Upper lobe of left lung (tissue), 4 donors: ENCODE results near the gene TST.

Source experiments
- CTCF ChIP-seq, 6 experiments: fragments of 450-650 bp in 4 of 6; fragments of 200-600 bp in 2 of 6; sonication (generic) in 2 of 6; IDR thresholded peaks; one replicate each; pipeline ENCODE4 v1.5.1; 2016 to 2019; ENCODE audit warnings: antibody characterized with exemption in 6 of 6
- EP300 ChIP-seq, 4 donors: sonication (generic); formaldehyde crosslinking; IDR thresholded peaks; one replicate each; pipeline ENCODE4 v1.5.1; 2017; ENCODE audit warnings: antibody characterized with exemption in 4 of 4, control low read depth in 2 of 4

- no peak for TF ChIP-seq EP300 (IDR thresholded peaks at IDR 0.05)
- TF ChIP-seq CTCF (IDR thresholded peaks at IDR 0.05), result no peak
Observed at GRCh38 chr22:37008365-37008764, 10.9 kb downstream of the TST start.
